Activated T-helper 17 cell treated with anti-CD3 and anti-CD28 coated beads, Interleukin-2, amount 50 U/mL, for 72 hours (primary cell): ENCODE measurements around the gene ANTXR2. TPM values are rescaled to one million over a fixed set of nuclear protein-coding genes. Genes with fewer than 3 reads are reported as not detected.

Experiments used
- ATAC-seq: fragments of 150-1000 bp; cut with Tn5 transposase; replicated peaks from 2 replicates; pipeline ENCODE4 v1.10.0; 2021; ENCODE audit warnings: mild to moderate bottlenecking, moderate library complexity
- H3K27ac Mint-ChIP-seq: one replicate; pipeline ENCODE4 v1.8.0; 2022; ENCODE audit warnings: mixed read lengths
- H3K27me3 Mint-ChIP-seq: one replicate; pipeline ENCODE4 v1.8.0; 2022; ENCODE audit warnings: mixed read lengths
- H3K36me3 Mint-ChIP-seq: one replicate; pipeline ENCODE4 v1.8.0; 2022; ENCODE audit warnings: low read depth, mild to moderate bottlenecking, mixed read lengths
- H3K4me1 Mint-ChIP-seq: one replicate; pipeline ENCODE4 v1.8.0; 2022; ENCODE audit warnings: mixed read lengths
- H3K4me3 Mint-ChIP-seq: one replicate; pipeline ENCODE4 v1.8.0; 2022; ENCODE audit warnings: mild to moderate bottlenecking, mixed read lengths
- H3K9me3 Mint-ChIP-seq: one replicate; pipeline ENCODE4 v1.8.0; 2022; ENCODE audit warnings: mixed read lengths
- total RNA-seq, 2 donors: library from RNA; stranded (reverse); gene quantifications; one replicate each; pipeline ENCODE4 v1.2.3, GENCODE V29; 2022

ANTXR2 gene
- total RNA-seq, 2 donors from 2014 or later: 27.4 to 52.5 TPM

GRCh38 chr4:79871961-79872360, 201.1 kb downstream of the ANTXR2 start:
- no peak overlapping the region for H3K27ac Mint-ChIP-seq
- no peak overlapping the region for H3K4me3 Mint-ChIP-seq
- H3K36me3 Mint-ChIP-seq: no peaks in the 10 kb centered on the region
- no peaks in the 10 kb centered on the region for H3K9me3 Mint-ChIP-seq
- H3K4me1 Mint-ChIP-seq: no peaks in the 10 kb centered on the region
- ATAC-seq: no peak
- peaks cover 3% of the 10 kb centered on the region for H3K27me3 Mint-ChIP-seq

GRCh38 chr4:79869597-79870237, 203.3 kb downstream of the ANTXR2 start:
- Mint-ChIP-seq H3K27me3 (peaks cover 3% of the 10 kb centered on the region), H3K36me3 (no peaks in the 10 kb centered on the region), H3K4me1 (no peaks in the 10 kb centered on the region), H3K4me3 (no peak overlapping the region), H3K9me3 (no peaks in the 10 kb centered on the region), H3K27ac (no peak overlapping the region)
- ATAC-seq: no peak

- peaks cover 3% of the 10 kb centered on the region for H3K27me3 Mint-ChIP-seq
- no peaks in the 10 kb centered on the region for H3K4me1 Mint-ChIP-seq
- H3K27ac Mint-ChIP-seq: no peak overlapping the region
- H3K36me3 Mint-ChIP-seq: no peaks in the 10 kb centered on the region
- no peak for ATAC-seq
- H3K9me3 Mint-ChIP-seq: no peaks in the 10 kb centered on the region
- no peak overlapping the region for H3K4me3 Mint-ChIP-seq
Observed at GRCh38 chr4:79865201-79865597, 207.8 kb downstream of the ANTXR2 start.

- no peaks in the 10 kb centered on the region for H3K4me1 Mint-ChIP-seq
- no peak overlapping the region for H3K27ac Mint-ChIP-seq
- no peak for ATAC-seq
- no peak overlapping the region for H3K4me3 Mint-ChIP-seq
- H3K27me3 Mint-ChIP-seq: peaks cover 3% of the 10 kb centered on the region
- H3K36me3 Mint-ChIP-seq: no peaks in the 10 kb centered on the region
- no peaks in the 10 kb centered on the region for H3K9me3 Mint-ChIP-seq
Observed at GRCh38 chr4:79864500-79865200, 208.4 kb downstream of the ANTXR2 start.

- H3K27me3 Mint-ChIP-seq: no peaks in the 10 kb centered on the region
- ATAC-seq: no peak
Observed at GRCh38 chr4:79863333-79863732, 209.7 kb downstream of the ANTXR2 start.

GRCh38 chr4:79862821-79863220, 210.2 kb downstream of the ANTXR2 start:
- Mint-ChIP-seq H3K27me3 (no peaks in the 10 kb centered on the region), H3K27ac (no peak overlapping the region), H3K9me3 (no peaks in the 10 kb centered on the region), H3K36me3 (no peaks in the 10 kb centered on the region), H3K4me3 (no peak overlapping the region), H3K4me1 (no peaks in the 10 kb centered on the region)
- no peak for ATAC-seq

More at GRCh38 chr4:79863333-79863732, 209.7 kb downstream of the ANTXR2 start:
- no peak overlapping the region for H3K27ac Mint-ChIP-seq
- H3K4me1 Mint-ChIP-seq: no peaks in the 10 kb centered on the region
- H3K36me3 Mint-ChIP-seq: no peaks in the 10 kb centered on the region
- H3K9me3 Mint-ChIP-seq: no peaks in the 10 kb centered on the region
- no peak overlapping the region for H3K4me3 Mint-ChIP-seq

- H3K27ac Mint-ChIP-seq: no peak overlapping the region
- no peaks in the 10 kb centered on the region for H3K9me3 Mint-ChIP-seq
- H3K4me1 Mint-ChIP-seq: no peaks in the 10 kb centered on the region
- no peak for ATAC-seq
- H3K27me3 Mint-ChIP-seq: no peaks in the 10 kb centered on the region
- H3K36me3 Mint-ChIP-seq: no peaks in the 10 kb centered on the region
- no peak overlapping the region for H3K4me3 Mint-ChIP-seq
Observed at GRCh38 chr4:79857811-79858210, 215.2 kb downstream of the ANTXR2 start.

GRCh38 chr4:79856196-79856595, 216.8 kb downstream of the ANTXR2 start:
- no peaks in the 10 kb centered on the region for H3K36me3 Mint-ChIP-seq
- no peak overlapping the region for H3K27ac Mint-ChIP-seq
- H3K4me3 Mint-ChIP-seq: no peak overlapping the region
- no peaks in the 10 kb centered on the region for H3K4me1 Mint-ChIP-seq
- H3K9me3 Mint-ChIP-seq: no peaks in the 10 kb centered on the region
- H3K27me3 Mint-ChIP-seq: no peaks in the 10 kb centered on the region
- ATAC-seq: no peak

GRCh38 chr4:79854856-79855502, 218.1 kb downstream of the ANTXR2 start:
- H3K36me3 Mint-ChIP-seq: no peaks in the 10 kb centered on the region
- H3K4me3 Mint-ChIP-seq: no peak overlapping the region
- H3K9me3 Mint-ChIP-seq: no peaks in the 10 kb centered on the region
- ATAC-seq: no peak
- no peaks in the 10 kb centered on the region for H3K4me1 Mint-ChIP-seq
- no peak overlapping the region for H3K27ac Mint-ChIP-seq
- no peaks in the 10 kb centered on the region for H3K27me3 Mint-ChIP-seq

GRCh38 chr4:79852305-79852730, 220.7 kb downstream of the ANTXR2 start:
- H3K36me3 Mint-ChIP-seq: no peaks in the 10 kb centered on the region
- H3K4me3 Mint-ChIP-seq: no peak overlapping the region
- no peak overlapping the region for H3K27ac Mint-ChIP-seq
- no peaks in the 10 kb centered on the region for H3K4me1 Mint-ChIP-seq
- peaks cover 3% of the 10 kb centered on the region for H3K27me3 Mint-ChIP-seq
- ATAC-seq: no peak
- no peaks in the 10 kb centered on the region for H3K9me3 Mint-ChIP-seq

- Mint-ChIP-seq H3K27me3 (peaks cover 3% of the 10 kb centered on the region), H3K4me1 (no peaks in the 10 kb centered on the region), H3K9me3 (no peaks in the 10 kb centered on the region), H3K27ac (no peak overlapping the region), H3K36me3 (no peaks in the 10 kb centered on the region), H3K4me3 (no peak overlapping the region)
- peak; percentile 35 for ATAC-seq
Observed at GRCh38 chr4:79851625-79852304, 221.3 kb downstream of the ANTXR2 start.

Other genes with a start within 250 kb of the ANTXR2 start
- 1 to 10 TPM; 7.8 to 8.1 TPM for gene PRDM8, start 124.3 kb upstream of the ANTXR2 start, total RNA-seq
- not detected for gene FGF5, start 193.4 kb upstream of the ANTXR2 start, total RNA-seq